Parathyroid adenoma (tissue), 2 donors: ENCODE results near the gene KIF25.

ENCODE experiments used
- H2AFZ ChIP-seq: fragments of 300-600 bp; sonication (generic); one replicate; pipeline ENCODE4 v1.7.0; 2017; ENCODE audit warnings: antibody characterized with exemption, mild to moderate bottlenecking
- H3K27ac ChIP-seq: fragments of 300-600 bp; sonication (generic); one replicate; pipeline ENCODE4 v1.7.0; 2017
- H3K27me3 ChIP-seq: fragments of 300-600 bp; sonication (generic); one replicate; pipeline ENCODE4 v1.7.0; 2017; ENCODE audit warnings: low read length; ENCODE audit not compliant: control insufficient read depth, insufficient read depth
- H3K36me3 ChIP-seq: fragments of 300-600 bp; sonication (generic); one replicate; pipeline ENCODE4 v1.7.0; 2017; ENCODE audit warnings: low read length; ENCODE audit not compliant: control insufficient read depth, insufficient read depth
- H3K4me1 ChIP-seq: fragments of 300-600 bp; sonication (generic); one replicate; pipeline ENCODE4 v1.7.0; 2017; ENCODE audit warnings: control low read depth
- H3K4me2 ChIP-seq: fragments of 300-600 bp; sonication (generic); one replicate; pipeline ENCODE4 v1.7.0; 2017; ENCODE audit warnings: low read length
- H3K4me3 ChIP-seq: fragments of 300-600 bp; sonication (generic); one replicate; pipeline ENCODE4 v1.7.0; 2017; ENCODE audit warnings: low read depth, low read length
- H3K79me2 ChIP-seq: fragments of 300-600 bp; sonication (generic); one replicate; pipeline ENCODE4 v1.7.0; 2017; ENCODE audit warnings: control low read depth
- H3K9ac ChIP-seq: fragments of 300-600 bp; sonication (generic); one replicate; pipeline ENCODE4 v1.7.0; 2017; ENCODE audit warnings: mild to moderate bottlenecking
- H3K9me3 ChIP-seq: fragments of 300-600 bp; sonication (generic); one replicate; pipeline ENCODE4 v1.7.0; 2017; ENCODE audit warnings: low read length; ENCODE audit not compliant: control insufficient read depth
- CTCF ChIP-seq: fragments of 300-600 bp; sonication (generic); IDR thresholded peaks from one replicate; pipeline ENCODE4 v1.7.0; 2017; ENCODE audit warnings: antibody characterized with exemption, mild to moderate bottlenecking
- donor health status: primary hyperparathyroidism.

KIF25 gene

GRCh38 chr6:167951781-167952511 lies 45.5 kb upstream of the KIF25 start:
- H3K27ac ChIP-seq: no peak overlapping the region
- no peak overlapping the region for H3K4me3 ChIP-seq
- H3K27me3 ChIP-seq: no peaks in the 10 kb centered on the region
- no peak overlapping the region for H3K9ac ChIP-seq
- no peak overlapping the region for H3K4me2 ChIP-seq
- no peaks in the 10 kb centered on the region for H3K9me3 ChIP-seq
- H3K79me2 ChIP-seq: no peaks in the 10 kb centered on the region
- H3K4me1 ChIP-seq: no peaks in the 10 kb centered on the region
- no peak for TF ChIP-seq CTCF
- no peak overlapping the region for H2AFZ ChIP-seq
- H3K36me3 ChIP-seq: no peaks in the 10 kb centered on the region

GRCh38 chr6:167952512-167952859 lies 45.0 kb upstream of the KIF25 start:
- TF ChIP-seq CTCF: no peak
- H3K27ac ChIP-seq: no peak overlapping the region
- H3K27me3 ChIP-seq: no peaks in the 10 kb centered on the region

GRCh38 chr6:167953551-167953950 lies 43.9 kb upstream of the KIF25 start:
- H3K4me1 ChIP-seq: no peaks in the 10 kb centered on the region
- no peaks in the 10 kb centered on the region for H3K36me3 ChIP-seq
- H3K27ac ChIP-seq: no peak overlapping the region

More at GRCh38 chr6:167952512-167952859, 45.0 kb upstream of the KIF25 start:
- Histone ChIP-seq H3K4me1 (no peaks in the 10 kb centered on the region), H3K9me3 (no peaks in the 10 kb centered on the region), H3K9ac (no peak overlapping the region), H3K4me2 (no peak overlapping the region), H3K36me3 (no peaks in the 10 kb centered on the region), H3K4me3 (no peak overlapping the region), H2AFZ (no peak overlapping the region), H3K79me2 (no peaks in the 10 kb centered on the region)

GRCh38 chr6:167954151-167954550 lies 43.3 kb upstream of the KIF25 start:
- H3K4me3 ChIP-seq: no peak overlapping the region
- no peaks in the 10 kb centered on the region for H3K79me2 ChIP-seq
- H3K36me3 ChIP-seq: no peaks in the 10 kb centered on the region
- no peak overlapping the region for H3K4me2 ChIP-seq
- no peaks in the 10 kb centered on the region for H3K9me3 ChIP-seq
- H2AFZ ChIP-seq: no peak overlapping the region
- H3K27ac ChIP-seq: no peak overlapping the region
- no peak overlapping the region for H3K9ac ChIP-seq
- TF ChIP-seq CTCF: no peak
- H3K27me3 ChIP-seq: no peaks in the 10 kb centered on the region
- no peaks in the 10 kb centered on the region for H3K4me1 ChIP-seq

More at GRCh38 chr6:167953551-167953950, 43.9 kb upstream of the KIF25 start:
- Histone ChIP-seq H3K79me2 (no peaks in the 10 kb centered on the region), H3K27me3 (no peaks in the 10 kb centered on the region), H3K4me2 (no peak overlapping the region), H3K9me3 (no peaks in the 10 kb centered on the region), H2AFZ (no peak overlapping the region), H3K9ac (no peak overlapping the region), H3K4me3 (no peak overlapping the region)
- TF ChIP-seq CTCF: no peak

- H3K27ac ChIP-seq: no peak overlapping the region
- no peaks in the 10 kb centered on the region for H3K4me1 ChIP-seq
- no peak overlapping the region for H3K4me2 ChIP-seq
- H3K9me3 ChIP-seq: no peaks in the 10 kb centered on the region
- no peak overlapping the region for H3K9ac ChIP-seq
- TF ChIP-seq CTCF: no peak
- no peaks in the 10 kb centered on the region for H3K27me3 ChIP-seq
- no peak overlapping the region for H2AFZ ChIP-seq
- H3K79me2 ChIP-seq: no peaks in the 10 kb centered on the region
- no peaks in the 10 kb centered on the region for H3K36me3 ChIP-seq
- H3K4me3 ChIP-seq: no peak overlapping the region
Measured at GRCh38 chr6:167956491-167956890, 41.0 kb upstream of the KIF25 start.
